GM19099 (cell line): ENCODE measurements around the gene ZFP30.
A peak's percentile ranks its signal among the peaks of the same experiment; 100 is the strongest.

Experiments
- POLR2A ChIP-seq: IDR thresholded peaks from 3 replicates; pipeline ENCODE4 v1.6.1; 2011; ENCODE audit warnings: low read depth; ENCODE audit not compliant: insufficient read length; ENCODE audit errors: extremely low read depth

The ZFP30 gene

DNA sequence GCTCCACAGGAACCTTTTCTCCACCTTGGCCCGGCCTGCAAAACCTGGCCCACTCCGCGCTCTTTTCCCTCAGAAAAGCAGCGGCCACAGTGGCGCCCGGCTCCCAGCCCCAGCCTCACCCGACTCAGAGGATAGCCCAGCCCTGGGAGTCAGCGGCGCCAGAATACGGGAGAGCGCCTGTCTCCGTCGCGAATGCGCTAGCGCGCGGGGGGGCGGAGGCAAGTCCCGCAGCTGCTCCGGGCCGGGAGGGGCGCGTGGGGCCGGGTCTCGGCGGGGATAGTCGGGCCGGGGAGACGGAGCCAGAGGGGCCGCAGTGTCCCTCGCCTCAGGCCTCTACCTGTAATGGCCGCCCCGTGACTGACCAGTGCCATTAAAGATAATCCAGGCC lies at the start of gene ZFP30:
Gene ZFP30, minus strand, starts transcription at position 165 of the 388 bp plus-strand sequence. CDS start 7,643 bp downstream, outside the sequence.
- peak; percentile 54 for TF ChIP-seq POLR2A

GRCh38 chr19:37699057-37699456 lies 43.8 kb upstream of the ZFP30 start:
- TF ChIP-seq POLR2A, result no peak

GRCh38 chr19:37698216-37698615 lies 43.0 kb upstream of the ZFP30 start:
- no peak for TF ChIP-seq POLR2A

DNA sequence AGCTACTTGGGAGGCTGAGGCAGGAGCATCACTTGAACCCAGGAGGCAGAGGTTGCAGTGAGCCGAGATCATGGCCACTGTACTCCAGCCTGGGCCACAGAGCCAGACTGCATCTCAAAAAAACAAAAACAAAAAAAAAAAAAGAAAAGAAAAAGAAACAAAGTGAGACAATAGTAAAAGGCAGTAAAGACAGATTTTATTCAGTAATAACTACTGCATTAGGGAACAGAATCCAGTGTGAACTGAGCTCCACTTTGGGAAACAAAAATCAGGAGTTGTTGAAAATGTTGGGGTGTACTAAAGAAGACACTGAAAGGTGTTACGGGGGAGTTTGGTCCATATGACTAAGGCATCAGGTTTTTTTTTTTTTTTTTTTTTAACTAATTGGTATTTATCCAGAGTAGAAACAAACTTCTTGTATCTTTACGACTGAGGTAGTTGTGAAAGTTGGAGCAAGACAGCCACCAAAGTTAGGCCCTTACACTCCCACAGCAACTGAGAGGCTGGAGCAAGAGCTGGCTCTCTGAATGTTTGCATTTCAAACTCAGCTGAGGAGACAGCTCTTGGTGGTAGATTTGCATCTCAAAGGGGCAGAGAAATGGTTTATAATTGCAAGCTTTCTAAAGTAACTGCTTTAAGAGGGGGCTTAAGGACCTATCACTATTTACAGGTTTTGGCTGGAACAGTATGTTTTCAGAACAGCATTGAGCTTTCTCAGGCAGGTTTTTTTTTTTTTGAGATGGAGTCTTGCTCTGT lies 40.1 kb upstream of the ZFP30 start:
- no peak for TF ChIP-seq POLR2A

GRCh38 chr19:37692956-37693620 lies 37.8 kb upstream of the ZFP30 start:
- no peak for TF ChIP-seq POLR2A

DNA sequence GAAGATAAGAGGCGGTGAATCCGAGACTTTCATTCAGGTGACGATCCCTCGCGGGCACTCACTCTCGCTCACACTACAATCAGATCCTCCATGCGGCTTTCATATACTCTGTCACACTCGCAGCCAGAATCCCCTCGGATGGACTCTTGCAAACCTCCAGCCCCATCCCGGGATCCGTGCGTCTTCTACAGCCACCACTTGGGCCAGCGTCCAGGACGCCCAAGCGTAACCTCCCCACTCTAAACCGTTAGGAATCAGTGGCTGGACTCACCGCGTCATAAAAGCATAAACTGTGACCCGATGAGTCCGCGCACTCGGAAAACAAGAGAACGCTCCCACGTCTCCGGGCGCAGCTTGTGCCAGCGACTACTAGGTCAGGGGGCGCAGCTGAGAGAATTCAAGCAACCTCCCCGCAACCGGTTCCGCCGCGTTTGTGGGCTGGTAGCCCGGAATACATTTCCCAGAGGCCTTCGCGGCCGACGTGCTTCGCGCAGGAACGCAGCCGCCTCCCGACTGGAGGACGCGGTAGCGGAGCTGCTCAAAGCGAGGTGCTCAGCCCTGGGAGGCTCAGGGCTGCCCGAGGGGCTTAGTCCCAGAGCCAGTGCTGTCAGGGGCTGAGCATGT lies 36.7 kb upstream of the ZFP30 start:
- peak; percentile 46 for TF ChIP-seq POLR2A

DNA sequence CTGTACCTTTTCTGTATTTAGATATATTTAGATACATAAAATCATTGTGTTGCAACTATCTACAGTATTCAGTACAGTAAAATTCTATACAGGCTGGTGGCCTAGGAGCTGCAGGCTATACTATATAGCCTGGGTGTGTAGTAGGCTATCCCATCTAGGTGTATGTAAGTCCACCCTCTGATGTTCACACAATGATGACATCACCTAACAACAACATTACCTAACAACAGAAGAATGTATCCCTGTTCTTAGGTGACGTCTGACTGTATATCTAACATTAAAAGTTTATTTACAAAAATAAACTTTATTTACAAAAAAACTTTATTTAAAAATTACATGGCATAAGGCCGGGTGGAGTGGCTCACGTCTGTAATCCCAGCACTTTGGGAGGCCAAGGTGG lies 28.3 kb upstream of the ZFP30 start:
- no peak for TF ChIP-seq POLR2A

DNA sequence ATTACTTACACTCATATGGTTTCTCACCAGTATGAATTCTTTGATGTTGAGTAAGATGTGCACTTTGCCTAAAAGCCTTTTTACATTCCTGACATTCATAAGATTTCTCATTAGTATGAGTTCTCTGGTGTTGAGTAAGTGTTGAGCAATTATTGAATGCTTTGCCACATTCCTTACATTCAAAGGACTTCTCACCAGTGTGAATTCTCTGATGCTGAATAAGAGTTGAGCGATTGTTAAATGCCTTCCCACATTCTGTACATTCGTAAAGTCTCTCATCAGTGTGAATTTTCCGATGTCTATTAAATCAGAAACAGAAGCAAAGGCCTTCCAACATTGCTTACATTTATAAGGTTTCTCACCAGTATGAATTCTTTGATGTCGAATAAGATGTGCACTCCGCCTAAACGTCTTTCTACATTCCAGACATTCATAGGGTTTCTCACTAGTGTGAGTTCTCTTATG lies 14.2 kb upstream of the ZFP30 start:
- no peak for TF ChIP-seq POLR2A

DNA sequence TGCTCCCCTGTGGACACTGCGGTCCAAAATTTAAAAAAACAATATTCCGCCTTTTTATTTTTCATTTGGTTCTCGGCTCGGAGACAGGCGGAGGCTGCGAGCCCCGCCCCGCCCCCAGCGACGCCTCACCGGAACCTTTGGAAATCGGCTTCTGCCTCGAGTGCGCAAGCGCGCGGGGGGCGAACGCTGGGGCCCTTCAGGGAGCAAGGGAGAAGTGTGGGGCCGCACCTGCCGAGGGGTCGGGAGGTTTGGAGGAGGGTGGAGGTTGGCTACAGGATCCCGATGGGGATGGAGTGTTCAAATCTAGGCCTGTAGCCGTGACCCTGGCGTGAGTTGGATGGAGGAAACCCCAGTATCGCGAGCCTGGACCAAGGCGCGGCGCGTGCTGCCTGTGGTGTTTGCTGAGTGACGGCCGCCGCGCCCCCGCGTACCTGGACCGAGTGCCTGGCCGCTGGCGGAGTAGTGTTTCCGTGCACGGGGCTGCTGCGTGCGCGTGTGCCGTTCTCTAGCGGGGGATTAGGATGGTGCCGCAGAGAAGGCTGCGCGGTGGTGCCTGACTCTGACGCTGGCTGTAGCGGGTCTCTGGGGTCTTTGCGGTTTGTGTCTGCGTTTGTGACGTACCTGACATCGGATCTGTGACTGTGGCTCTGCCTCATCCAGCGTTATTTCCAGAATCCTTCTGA lies 565 bp upstream of the ZFP30 start:
- peak; percentile 70 for TF ChIP-seq POLR2A

GRCh38 chr19:37654629-37655300 lies 500 bp downstream of the ZFP30 start:
- TF ChIP-seq POLR2A, result peak; percentile 50

DNA sequence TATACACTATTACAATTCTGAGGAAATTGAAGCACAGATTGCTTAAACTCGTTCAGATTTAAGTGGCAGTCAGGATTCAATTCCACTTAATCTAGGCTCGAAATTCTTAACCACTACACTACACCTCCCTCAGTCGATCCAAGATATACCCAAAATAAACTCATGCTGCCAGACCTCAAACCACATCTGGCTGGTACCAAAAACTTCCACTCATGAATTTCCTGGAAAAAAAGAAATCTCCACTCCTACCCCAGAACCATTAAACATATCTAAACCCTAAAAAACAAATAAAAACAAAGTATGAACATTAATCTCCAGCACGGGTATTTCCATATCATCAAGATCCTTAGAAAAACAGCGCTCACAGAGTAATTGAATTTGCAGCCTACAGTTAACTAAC lies 1.1 kb downstream of the ZFP30 start:
- no peak for TF ChIP-seq POLR2A

DNA sequence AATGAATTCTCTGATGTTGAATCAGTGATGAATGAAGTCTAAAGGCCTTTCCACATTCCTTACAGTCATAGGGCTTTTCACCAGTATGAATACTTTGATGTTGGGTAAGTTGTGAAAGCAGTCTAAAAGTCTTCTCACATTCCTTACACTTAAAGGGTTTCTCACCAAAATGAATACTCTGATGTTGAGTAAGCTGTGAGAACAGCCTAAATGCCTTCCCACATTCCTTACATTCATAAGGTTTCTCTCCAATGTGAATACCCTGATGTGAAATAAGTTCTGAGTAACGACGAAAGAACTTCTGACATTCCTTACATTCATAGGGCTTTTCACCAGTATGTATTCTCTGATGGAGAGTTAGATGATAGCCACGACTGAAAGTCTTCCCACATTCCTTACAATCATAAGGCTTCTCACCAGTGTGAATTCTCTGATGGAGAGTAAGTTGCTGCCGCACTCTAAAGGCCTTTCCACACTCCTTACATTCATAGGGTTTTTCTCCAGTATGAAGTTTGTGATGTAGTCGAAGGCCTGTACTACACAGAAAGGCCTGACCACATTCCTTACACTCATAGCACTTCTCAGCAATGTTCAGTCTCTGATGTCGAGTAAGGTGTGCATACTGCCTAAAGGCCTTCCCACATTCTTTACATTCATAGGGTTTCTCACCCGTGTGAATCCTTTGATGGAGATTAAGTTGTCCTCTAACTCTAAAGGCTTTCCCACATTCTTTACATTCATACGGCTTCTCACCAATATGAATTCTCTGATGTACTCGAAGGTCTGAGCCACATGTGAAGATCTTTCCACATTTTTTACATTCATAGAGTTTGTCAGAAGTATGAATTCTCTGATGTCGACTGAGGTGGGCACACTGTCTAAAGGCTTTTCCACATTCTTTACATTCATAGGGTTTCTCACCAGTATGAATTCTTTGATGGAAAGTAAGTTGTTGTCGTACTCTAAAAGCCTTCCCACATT lies 19.9 kb downstream of the ZFP30 start:
- TF ChIP-seq POLR2A, result no peak

- no peak for TF ChIP-seq POLR2A
These were observed 60.3 kb downstream of the ZFP30 start for GRCh38 chr19:37594982-37595382.

DNA sequence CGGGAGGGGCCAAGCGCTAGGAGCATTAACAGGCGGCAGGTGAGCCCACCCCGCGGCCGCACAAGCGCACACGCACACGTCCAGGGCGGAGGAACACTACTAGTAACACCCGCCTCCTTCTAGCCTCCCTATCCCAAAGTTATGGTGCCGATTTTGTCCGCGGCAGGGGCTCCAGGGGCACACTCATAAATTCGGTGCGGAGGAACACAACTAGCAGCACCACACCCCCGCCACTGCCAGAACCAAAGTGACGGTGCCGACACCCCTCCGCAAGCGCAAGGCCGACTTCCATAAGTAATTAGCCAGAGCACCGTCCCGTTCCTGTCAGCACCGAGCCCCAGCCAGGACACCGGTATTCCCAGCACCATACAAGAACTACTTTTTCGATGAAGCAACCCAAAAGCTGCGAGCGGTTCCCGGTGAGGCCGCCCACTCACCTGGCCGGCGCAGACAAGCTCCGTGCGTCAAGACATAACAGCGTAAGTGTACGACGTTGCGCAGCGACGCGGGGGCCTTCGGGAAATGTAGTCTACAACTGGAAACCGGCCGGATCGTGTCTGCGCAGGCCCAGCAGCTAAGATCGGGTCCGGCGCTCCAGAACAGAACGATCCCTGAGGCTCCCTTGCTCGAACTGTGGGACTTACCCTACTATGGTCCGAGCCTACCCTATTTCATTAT lies 60.8 kb downstream of the ZFP30 start, which contains the start of the genes ZNF540 and ZNF571:
Gene ZNF540, plus strand, starts transcription at position 573 of the 678 bp plus-strand sequence. CDS start 3,572 bp downstream, outside the sequence.
Gene ZNF571, minus strand, starts transcription at position 489 of the 678 bp plus-strand sequence. CDS start 8,116 bp downstream, outside the sequence.
- TF ChIP-seq POLR2A, result peak; percentile 49

DNA sequence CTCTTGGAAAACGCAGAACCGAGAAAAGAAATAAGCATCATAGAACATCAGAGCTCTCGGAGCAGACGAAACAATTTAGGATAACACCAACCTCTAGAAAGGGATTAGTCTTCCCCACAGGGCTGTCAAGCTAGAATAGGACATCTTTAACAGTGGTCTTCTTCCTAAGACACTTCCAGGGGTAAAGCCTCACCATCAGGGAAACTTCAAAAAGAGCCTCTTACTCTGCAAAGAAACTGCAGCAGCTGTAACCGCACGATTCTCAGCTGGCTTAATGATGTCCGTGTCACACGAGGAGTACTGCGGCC lies 61.3 kb downstream of the ZFP30 start:
- TF ChIP-seq POLR2A, result no peak
